NOMO-1 (cell line): ENCODE data around the gene PLCG1.

Experiments used
- DNase-seq, 2 experiments: peaks; one replicate each; lab custom pipeline; 2025; ENCODE audit not compliant: unreplicated experiment in 2 of 2; lab: John Stamatoyannopoulos, UW

Gene PLCG1

GRCh38 chr20:41165001-41165882, 27.9 kb downstream of the PLCG1 start:
- no peak for DNase-seq

DNA sequence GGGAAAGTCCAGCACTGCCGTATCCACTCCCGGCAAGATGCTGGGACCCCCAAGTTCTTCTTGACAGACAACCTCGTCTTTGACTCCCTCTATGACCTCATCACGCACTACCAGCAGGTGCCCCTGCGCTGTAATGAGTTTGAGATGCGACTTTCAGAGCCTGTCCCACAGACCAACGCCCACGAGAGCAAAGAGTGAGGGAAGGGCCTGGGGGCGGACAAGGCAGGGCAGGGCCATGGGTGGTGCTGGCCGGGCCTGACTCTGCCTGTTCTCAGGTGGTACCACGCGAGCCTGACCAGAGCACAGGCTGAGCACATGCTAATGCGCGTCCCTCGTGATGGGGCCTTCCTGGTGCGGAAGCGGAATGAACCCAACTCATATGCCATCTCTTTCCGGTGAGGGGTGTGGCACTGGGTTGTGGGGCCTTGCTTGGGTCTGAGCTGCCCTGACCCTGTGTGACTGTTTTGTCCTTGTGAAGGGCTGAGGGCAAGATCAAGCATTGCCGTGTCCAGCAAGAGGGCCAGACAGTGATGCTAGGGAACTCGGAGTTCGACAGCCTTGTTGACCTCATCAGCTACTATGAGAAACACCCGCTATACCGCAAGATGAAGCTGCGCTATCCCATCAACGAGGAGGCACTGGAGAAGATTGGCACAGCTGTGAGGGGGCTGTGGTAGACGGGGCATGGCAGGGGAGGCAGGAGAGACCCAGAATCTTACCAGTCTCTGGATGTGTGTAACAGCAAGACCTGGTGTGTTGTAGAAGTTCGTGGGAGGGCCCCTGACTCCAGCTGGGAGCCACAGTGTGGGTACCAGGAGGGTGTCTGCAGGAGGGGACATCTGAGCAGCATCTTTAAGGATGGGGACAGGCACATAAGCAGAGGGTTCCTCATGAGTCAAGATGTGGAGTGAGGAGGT, 29.1 kb downstream of the PLCG1 start:
- DNase-seq, result no peak

DNA sequence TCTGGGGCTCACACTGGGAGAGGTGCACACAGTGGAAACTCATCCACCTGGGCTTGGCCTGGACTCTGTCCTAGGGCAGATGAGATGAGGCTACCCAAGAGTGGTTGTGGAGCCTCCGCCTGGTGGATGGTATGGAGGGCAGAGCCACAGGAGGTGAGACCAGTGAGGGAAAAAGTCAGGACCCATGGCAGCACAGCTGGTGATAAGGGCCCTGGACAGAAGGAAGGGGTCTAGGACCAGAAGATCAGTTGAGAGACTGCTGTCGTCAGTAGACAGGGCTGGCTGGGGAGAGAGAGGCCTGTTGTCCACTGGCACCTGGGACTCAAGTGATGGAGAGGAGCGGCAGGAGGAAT, 29.8 kb downstream of the PLCG1 start:
- DNase-seq, result no peak

DNA sequence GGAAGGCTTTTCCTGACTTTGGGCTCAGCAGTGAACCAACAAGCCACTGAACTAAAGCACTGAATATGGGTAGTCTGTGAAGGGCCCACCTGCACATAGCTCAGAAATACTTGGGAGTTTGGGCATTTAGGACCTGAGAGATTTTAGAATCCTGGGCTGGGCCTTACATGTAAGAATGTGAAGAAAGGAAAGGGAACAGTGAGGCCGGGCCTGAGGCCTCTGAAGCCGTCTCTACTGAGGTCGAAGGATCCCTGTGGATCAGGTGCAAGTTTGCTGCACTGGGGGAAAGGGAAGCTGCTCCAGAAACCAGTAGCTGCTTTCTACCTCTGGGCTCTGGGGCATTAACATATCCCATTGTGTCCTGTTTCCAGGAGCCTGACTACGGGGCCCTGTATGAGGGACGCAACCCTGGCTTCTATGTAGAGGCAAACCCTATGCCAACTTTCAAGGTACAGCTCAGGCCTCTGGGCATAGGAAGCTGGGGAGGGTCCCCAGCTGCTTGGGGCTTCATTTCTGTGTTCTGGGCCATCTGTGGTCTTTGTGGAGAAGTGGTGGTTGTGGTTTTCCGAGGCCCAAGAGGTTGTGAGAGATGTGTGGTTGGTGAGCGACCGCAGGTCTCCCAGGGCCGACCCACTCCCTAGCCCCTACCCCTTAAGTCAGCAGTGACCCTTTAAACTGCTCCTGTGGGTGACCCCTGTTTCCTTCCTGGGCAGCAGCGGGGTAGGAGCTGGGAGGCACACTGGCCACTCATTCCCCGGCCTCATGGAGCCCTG, 30.3 kb downstream of the PLCG1 start:
- DNase-seq, result no peak

DNA sequence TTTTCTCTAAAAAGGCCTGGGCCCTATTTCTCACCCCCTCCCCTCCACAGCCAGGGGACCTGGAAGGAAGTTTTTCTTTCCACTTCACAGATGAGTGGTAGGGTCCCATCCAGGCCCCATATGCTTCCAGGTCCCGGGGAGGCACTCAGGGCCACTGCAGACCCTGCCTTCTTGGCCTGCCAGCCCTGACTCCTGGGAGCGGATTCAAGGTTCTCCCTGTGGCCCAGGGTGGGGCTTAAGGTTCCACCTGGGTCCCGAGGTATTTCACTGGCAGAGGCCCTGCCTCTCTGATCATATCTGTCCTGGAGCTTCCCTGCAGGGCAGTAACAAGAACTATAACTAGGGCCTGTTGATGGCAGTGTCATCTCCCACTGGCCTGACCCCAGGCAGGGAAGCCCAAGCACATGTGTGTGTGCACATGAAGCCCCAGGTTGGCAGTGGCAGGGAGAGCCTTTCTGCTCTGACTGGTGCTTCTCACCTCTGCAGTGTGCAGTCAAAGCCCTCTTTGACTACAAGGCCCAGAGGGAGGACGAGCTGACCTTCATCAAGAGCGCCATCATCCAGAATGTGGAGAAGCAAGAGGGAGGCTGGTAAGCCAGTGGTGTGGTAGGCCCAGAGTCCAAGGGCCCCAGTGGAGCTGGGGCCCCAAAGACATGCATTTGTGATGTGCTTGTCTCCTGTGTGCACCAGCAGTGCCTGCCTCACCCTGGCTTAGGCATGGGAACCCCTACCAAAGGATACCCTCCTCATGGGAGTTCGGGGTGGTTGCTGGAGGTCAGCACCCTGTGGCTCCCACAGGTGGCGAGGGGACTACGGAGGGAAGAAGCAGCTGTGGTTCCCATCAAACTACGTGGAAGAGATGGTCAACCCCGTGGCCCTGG, 31.2 kb downstream of the PLCG1 start:
- DNase-seq, result no peak

DNA sequence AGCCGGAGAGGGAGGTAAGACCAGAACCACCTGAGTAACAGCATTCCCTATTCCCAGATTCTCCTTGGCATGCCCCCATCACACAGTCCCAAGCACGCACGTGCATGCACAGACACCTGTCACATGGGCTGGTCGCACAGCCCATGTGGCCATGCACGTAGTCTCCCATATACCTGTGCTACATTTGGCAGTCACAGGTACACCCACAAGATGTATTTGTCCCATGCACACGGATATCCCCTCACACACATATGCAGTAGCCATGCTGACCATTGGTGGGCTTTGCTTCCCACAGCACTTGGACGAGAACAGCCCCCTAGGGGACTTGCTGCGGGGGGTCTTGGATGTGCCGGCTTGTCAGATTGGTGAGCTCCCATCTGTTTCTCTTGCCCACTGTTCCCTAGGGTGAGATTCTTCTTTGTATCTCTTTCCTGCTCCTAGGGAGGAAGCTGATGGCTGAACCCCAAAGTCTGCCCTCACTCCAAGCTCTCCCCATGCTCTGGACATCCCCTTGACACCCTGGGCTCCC, 31.9 kb downstream of the PLCG1 start:
- DNase-seq, result no peak

GRCh38 chr20:41169791-41170351, 32.5 kb downstream of the PLCG1 start:
- no peak for DNase-seq

- no peak for DNase-seq
Observed at GRCh38 chr20:41170386-41171105, 33.2 kb downstream of the PLCG1 start.

DNA sequence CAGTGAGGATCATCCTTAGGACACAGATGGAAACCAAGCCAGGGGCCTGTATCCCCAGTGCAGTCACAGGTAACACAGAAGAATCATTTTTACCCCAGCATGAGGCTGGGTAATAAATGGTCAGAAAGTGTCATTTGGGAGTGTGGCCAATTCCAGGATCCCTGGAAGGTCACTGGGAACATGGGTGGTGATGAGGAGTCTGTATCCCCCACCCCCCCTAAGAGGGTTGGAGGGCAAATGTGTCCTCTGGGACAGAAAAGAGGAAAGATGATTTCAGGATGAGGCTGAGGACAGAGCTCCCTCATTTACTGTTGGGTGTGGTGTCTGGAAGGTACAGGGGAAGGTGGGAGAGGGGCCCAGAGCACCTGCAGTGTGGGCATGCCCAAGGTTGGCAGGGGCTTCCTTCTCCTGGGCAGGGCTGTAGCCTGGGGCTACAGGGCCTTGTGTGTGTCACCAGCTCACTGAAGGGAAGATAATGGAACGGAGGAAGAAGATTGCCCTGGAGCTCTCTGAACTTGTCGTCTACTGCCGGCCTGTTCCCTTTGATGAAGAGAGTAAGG, 34.5 kb downstream of the PLCG1 start:
- no peak for DNase-seq

DNA sequence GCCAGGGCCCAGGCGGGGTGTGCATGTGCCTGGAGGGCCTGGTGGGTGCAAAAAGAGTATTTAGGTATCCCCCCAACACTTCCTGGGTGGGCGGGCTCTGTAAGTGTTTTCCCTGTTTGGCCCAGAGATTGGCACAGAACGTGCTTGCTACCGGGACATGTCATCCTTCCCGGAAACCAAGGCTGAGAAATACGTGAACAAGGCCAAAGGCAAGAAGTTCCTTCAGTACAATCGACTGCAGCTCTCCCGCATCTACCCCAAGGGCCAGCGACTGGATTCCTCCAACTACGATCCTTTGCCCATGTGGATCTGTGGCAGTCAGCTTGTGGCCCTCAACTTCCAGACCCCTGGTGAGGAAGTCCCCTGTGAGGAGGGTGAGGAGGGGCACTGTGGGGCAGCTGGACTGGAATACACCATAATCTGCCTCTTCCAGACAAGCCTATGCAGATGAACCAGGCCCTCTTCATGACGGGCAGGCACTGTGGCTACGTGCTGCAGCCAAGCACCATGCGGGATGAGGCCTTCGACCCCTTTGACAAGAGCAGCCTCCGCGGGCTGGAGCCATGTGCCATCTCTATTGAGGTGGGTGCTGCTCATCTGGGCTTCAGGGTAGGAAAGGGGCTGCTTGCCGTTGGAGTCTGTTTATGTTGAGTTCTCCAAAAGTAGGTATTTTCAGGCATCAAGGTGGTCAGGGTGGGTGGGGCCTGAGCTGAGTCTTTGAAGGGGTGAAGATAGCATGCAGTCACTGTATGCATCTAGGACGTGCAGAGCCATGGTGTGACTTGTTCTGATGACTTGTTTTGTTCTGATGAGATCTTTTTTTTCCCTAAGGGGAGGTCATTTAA, 35.2 kb downstream of the PLCG1 start:
- DNase-seq, result no peak

DNA sequence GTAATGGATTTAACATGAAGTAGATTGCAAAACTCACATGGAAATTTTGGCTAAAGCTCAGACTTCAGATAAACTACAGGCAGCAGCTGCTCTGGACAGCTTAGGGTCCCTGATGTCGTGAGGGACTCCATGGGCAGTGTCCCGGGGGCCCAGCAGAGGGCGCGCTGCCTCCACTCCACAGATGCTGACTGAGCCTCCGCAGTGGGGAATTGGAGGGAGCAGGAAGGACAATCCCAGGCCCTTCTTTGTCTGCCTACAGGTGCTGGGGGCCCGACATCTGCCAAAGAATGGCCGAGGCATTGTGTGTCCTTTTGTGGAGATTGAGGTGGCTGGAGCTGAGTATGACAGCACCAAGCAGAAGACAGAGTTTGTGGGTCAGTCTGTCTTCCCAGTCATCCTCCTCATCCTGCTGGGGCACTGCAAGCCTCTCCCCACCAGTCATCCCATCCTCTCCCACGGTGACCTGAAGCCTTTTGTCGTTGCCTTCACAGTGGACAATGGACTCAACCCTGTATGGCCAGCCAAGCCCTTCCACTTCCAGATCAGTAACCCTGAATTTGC, 35.9 kb downstream of the PLCG1 start:
- peak; percentile 19 to 54 for DNase-seq

DNA sequence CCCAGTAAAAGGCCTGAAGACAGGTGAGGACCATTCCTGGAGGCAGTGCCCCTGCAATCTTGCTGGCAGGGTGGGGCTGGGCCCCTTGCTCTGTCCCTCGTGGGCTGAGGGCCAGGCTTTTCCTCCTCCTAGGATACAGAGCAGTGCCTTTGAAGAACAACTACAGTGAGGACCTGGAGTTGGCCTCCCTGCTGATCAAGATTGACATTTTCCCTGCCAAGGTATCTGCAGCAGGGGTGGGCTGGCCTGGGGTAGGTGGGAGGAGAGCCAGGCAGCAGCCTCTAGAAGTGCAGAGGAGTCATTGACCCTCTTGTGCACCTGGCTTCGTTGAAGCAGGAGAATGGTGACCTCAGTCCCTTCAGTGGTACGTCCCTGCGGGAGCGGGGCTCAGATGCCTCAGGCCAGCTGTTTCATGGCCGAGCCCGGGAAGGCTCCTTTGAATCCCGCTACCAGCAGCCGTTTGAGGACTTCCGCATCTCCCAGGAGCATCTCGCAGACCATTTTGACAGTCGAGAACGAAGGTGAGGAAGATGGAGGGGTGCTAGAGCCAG, 36.5 kb downstream of the PLCG1 start:
- no peak for DNase-seq

GRCh38 chr20:41174373-41174772, 37.0 kb downstream of the PLCG1 start:
- DNase-seq, result no peak

- no peak for DNase-seq
Observed at GRCh38 chr20:41174782-41175181, 37.4 kb downstream of the PLCG1 start.

GRCh38 chr20:41175201-41175651, 37.9 kb downstream of the PLCG1 start:
- no peak for DNase-seq

DNA sequence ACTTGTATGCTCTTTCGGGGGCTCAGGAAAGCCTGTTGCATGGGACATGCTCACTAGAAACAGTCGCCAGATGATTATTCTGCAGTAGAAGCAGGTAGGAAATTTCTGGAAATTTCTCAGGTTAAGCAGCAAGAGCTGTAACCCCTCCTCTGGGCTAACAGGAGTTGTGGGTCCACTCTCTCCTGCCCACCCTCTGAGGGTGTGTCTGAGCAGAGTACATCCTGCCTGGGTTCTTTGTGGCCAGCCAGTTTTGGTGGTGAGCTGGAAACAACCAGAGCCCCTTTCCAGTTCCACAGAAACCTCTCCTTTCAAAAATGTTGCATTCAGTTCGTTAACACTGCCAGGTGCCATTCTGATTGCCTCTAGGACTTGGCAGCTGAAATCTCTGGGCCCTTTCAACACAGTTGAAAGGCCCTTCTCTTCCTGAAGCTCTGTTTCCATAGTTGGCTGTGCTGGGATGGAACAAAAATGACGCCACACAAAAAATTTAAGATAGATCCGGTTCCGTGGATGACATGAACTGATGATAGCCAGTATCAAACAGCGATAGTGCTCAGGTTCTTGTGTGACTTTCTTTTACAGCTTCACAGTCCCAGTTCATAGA, 38.5 kb downstream of the PLCG1 start:
- DNase-seq, result no peak
